SK-N-SH (cell line): Measurements from ENCODE around the gene SLC39A3. TPM values are rescaled to one million over a fixed set of nuclear protein-coding genes. Genes with fewer than 3 reads are reported as not detected.

ENCODE experiments used
- CTCF ChIA-PET: fragments of 300-600, 350-600 bp; formaldehyde crosslinking; extraction: SDS; loops from one replicate; lab custom pipeline; 2021; lab: Yijun Ruan, JAX
- POLR2A ChIA-PET: fragments of 350-600 bp; sonication (Branson Sonifier 250); formaldehyde crosslinking; extraction: SDS; loops from one replicate; lab custom pipeline; 2020; ENCODE audit warnings: antibody characterized with exemption, inconsistent platforms; lab: Yijun Ruan, JAX
- DNase-seq: peaks from one replicate; pipeline ENCODE4 v3.0.0; 2012
- H2AFZ ChIP-seq: fragments of 200-600 bp; sonication (generic); 2 replicates; pipeline ENCODE4 v1.8.1; 2016; ENCODE audit warnings: antibody characterized with exemption, mild to moderate bottlenecking, low read depth
- H3F3A ChIP-seq: fragments of 200-600 bp; sonication (generic); replicated peaks from 2 replicates; pipeline ENCODE3; 2016; ENCODE audit warnings: antibody characterized with exemption, mild to moderate bottlenecking; ENCODE audit not compliant: insufficient read depth
- H3K27ac ChIP-seq, 2 experiments: fragments of 200-500 bp in 1 of 2; fragments of 200-600 bp in 1 of 2; sonication (Bioruptor generic) in 1 of 2; sonication (generic), shearing (Covaris generic) in 1 of 2; 2 replicates each; pipeline versions ENCODE4 v1.5.1 to v1.6.1; 2014 to 2016; ENCODE audit warnings: low read depth in 2 of 2, inconsistent platforms in 1 of 2, low read length in 1 of 2, mild to moderate bottlenecking in 1 of 2, mixed read lengths in 1 of 2
- H3K27me3 ChIP-seq: fragments of 200-600 bp; sonication (generic), shearing (Covaris generic); 2 replicates; pipeline ENCODE4 v1.6.1; 2016; ENCODE audit warnings: mixed run types; ENCODE audit not compliant: insufficient read depth
- H3K36me3 ChIP-seq, 2 experiments: fragments of 200-500 bp in 1 of 2; fragments of 200-600 bp in 1 of 2; sonication (Bioruptor generic) in 1 of 2; sonication (generic) in 1 of 2; replicated peaks in 1 of 2; 2 replicates each; pipeline versions ENCODE3 to v1.5.1; 2014 to 2016; ENCODE audit warnings: low read length in 1 of 2, mild to moderate bottlenecking in 1 of 2; ENCODE audit not compliant: insufficient read depth in 2 of 2, control insufficient read depth in 1 of 2
- H3K4me1 ChIP-seq, 2 experiments: fragments of 200-500 bp in 1 of 2; fragments of 200-600 bp in 1 of 2; sonication (Bioruptor generic) in 1 of 2; sonication (generic), shearing (Covaris generic) in 1 of 2; 2 replicates each; pipeline versions ENCODE4 v1.5.1 to v1.6.1; 2014 to 2016; ENCODE audit warnings: low read depth in 1 of 2, low read length in 1 of 2, mixed run types in 1 of 2; ENCODE audit not compliant: insufficient read depth in 2 of 2, control insufficient read depth in 1 of 2
- H3K4me2 ChIP-seq: fragments of 200-600 bp; sonication (generic), shearing (Covaris generic); 2 replicates; pipeline ENCODE4 v1.6.1; 2017; ENCODE audit warnings: mixed run types
- H3K4me3 ChIP-seq, 2 experiments: fragments of 200-500 bp in 1 of 2; fragments of 200-600 bp in 1 of 2; sonication (Bioruptor generic) in 1 of 2; sonication (generic), shearing (Covaris generic) in 1 of 2; 2 replicates each; pipeline versions ENCODE4 v1.5.1 to v1.8.1; 2014 to 2016; ENCODE audit warnings: low read depth in 2 of 2, inconsistent platforms in 1 of 2, low read length in 1 of 2, mild to moderate bottlenecking in 1 of 2, mixed read lengths in 1 of 2, moderate library complexity in 1 of 2
- H3K79me2 ChIP-seq: fragments of 200-600 bp; sonication (generic); 2 replicates; pipeline ENCODE4 v1.8.1; 2017; ENCODE audit warnings: mild to moderate bottlenecking; ENCODE audit not compliant: insufficient read depth
- H3K9ac ChIP-seq: fragments of 200-600 bp; sonication (generic); 2 replicates; pipeline ENCODE4 v1.6.1; 2017; ENCODE audit warnings: mixed run types
- H3K9me2 ChIP-seq: fragments of 200-600 bp; sonication (generic); 2 replicates; pipeline ENCODE4 v1.6.1; 2017; ENCODE audit warnings: mixed run types
- H3K9me3 ChIP-seq: fragments of 200-600 bp; sonication (generic); 2 replicates; pipeline ENCODE4 v1.6.1; 2017; ENCODE audit warnings: mixed run types, mild to moderate bottlenecking, moderate library complexity
- H4K20me1 ChIP-seq: fragments of 200-600 bp; sonication (generic); 2 replicates; pipeline ENCODE4 v1.6.1; 2017; ENCODE audit warnings: mild to moderate bottlenecking, mixed run types; ENCODE audit not compliant: insufficient read depth
- CHD2 ChIP-seq: fragments of 150-350 bp; IDR thresholded peaks from 2 replicates; pipeline ENCODE4 v1.6.1; 2018; ENCODE audit warnings: low read length; ENCODE audit not compliant: partially characterized antibody
- ELF1 ChIP-seq: IDR thresholded peaks from 2 replicates; pipeline ENCODE4 v1.4.0; 2012
- EP300 ChIP-seq, 2 experiments: IDR thresholded peaks; 2 replicates each; pipeline versions ENCODE4 v1.4.0 to v1.6.1; 2012; ENCODE audit warnings: borderline replicate concordance in 1 of 2, low read depth in 1 of 2, low read length in 1 of 2
- FOXJ3 ChIP-seq: sonication (generic); formaldehyde crosslinking; IDR thresholded peaks from 2 replicates; pipeline ENCODE4 v1.5.1; 2020; ENCODE audit warnings: mild to moderate bottlenecking, missing genetic modification reagents
- GABPA ChIP-seq: IDR thresholded peaks from 2 replicates; pipeline ENCODE4 v1.4.0; 2012; ENCODE audit warnings: low read depth, mild to moderate bottlenecking
- GATA2 ChIP-seq: sonication (generic); formaldehyde crosslinking; IDR thresholded peaks from 2 replicates; pipeline ENCODE4 v1.5.0; 2020; ENCODE audit warnings: mild to moderate bottlenecking, missing genetic modification reagents
- IRF3 ChIP-seq: fragments of 150-350 bp; IDR thresholded peaks from 2 replicates; pipeline ENCODE4 v1.6.1; 2016; ENCODE audit warnings: mild to moderate bottlenecking, low read depth, low read length
- JUND ChIP-seq: IDR thresholded peaks from 2 replicates; pipeline ENCODE4 v1.4.0; 2012
- MEF2A ChIP-seq: IDR thresholded peaks from 2 replicates; pipeline ENCODE4 v1.4.0; 2012; ENCODE audit warnings: low read depth, borderline replicate concordance
- SMC3 ChIP-seq: IDR thresholded peaks from 2 replicates; pipeline ENCODE4 v1.6.1; 2012; ENCODE audit warnings: low read depth, low read length, improper control_type of control experiment
- TAF1 ChIP-seq: IDR thresholded peaks from 2 replicates; pipeline ENCODE4 v1.6.1; 2012; ENCODE audit warnings: low read depth, mild to moderate bottlenecking, low read length, moderate library complexity, borderline replicate concordance
- TCF12 ChIP-seq: IDR thresholded peaks from 2 replicates; pipeline ENCODE4 v1.4.0; 2012
- USF1 ChIP-seq: IDR thresholded peaks from 2 replicates; pipeline ENCODE4 v1.4.0; 2012; ENCODE audit warnings: low read depth, borderline replicate concordance
- USF2 ChIP-seq: fragments of 150-350 bp; IDR thresholded peaks from 2 replicates; pipeline ENCODE4 v1.6.1; 2017; ENCODE audit warnings: antibody characterized with exemption, low read length, low read depth, borderline replicate concordance
- YY1 ChIP-seq: IDR thresholded peaks from 2 replicates; pipeline ENCODE4 v1.4.0; 2012; ENCODE audit warnings: low read depth, mild to moderate bottlenecking
- WGBS: methylation state at CpG from one replicate; pipeline ENCODE4 v1.1.6; 2017; ENCODE audit warnings: low lambda C conversion rate; 5-methylcytosine and 5-hydroxymethylcytosine counted together
- polyA plus RNA-seq, 3 experiments: library from polyadenylated mRNA; depleted of rRNA; stranded (reverse); fragments of >200 nt; gene quantifications; 2 replicates each; pipeline ENCODE4 v1.2.3, GENCODE V29; 2012
- TF ChIP-seq, protein P1 (sequence below): IDR thresholded peaks from 2 replicates; pipeline ENCODE4 v1.6.1; 2012; ENCODE audit warnings: mild to moderate bottlenecking, low read depth, low read length, moderate library complexity

The SLC39A3 gene
- polyA plus RNA-seq, 1 of the 3 experiments (the other 2 are of a cell fraction), result 45.2 TPM

DNA sequence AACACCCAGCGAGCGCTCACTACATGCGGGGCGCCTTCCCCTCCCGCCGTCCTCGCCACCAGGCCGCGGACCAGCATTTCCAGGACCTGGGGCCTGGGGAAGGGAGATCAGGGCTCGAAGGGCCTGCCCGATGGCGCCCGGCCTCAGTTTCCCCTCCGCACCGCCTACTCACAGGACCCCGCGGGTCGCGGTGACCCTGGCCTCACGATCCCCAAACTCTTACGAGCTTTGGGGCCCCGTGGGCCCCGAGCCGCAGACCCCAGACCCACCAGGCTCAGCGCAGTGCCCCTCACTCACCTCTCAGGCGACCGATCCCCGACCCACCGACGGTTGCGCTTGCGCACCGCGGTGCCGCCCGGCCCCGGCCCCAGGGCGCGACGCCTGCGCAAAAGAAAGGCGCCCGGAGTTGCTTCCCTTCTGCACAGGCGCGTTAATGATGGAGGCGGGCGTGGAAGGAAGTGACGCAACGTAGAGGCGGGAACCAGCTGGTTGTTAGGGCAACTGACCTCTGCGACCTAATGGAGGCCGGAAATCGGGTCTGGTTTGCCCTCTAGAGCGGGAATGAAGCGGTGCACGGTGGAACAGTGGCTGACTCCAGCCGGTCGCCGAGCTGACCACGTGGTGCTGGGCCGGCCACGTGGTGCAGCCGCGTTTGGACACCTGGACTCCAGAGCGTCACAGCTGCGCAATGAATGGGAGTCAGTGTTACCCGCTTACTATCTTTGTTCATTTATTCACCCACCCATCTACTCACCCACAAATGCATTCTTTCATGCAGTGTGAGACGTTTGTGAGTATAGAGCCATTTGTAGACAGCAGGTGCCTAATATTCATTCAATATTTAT is 43.3 kb upstream of the SLC39A3 start, which contains the start of gene SGTA (continued):
- TF ChIP-seq USF2, result peak; percentile 94
- TF ChIP-seq, protein P1, sequence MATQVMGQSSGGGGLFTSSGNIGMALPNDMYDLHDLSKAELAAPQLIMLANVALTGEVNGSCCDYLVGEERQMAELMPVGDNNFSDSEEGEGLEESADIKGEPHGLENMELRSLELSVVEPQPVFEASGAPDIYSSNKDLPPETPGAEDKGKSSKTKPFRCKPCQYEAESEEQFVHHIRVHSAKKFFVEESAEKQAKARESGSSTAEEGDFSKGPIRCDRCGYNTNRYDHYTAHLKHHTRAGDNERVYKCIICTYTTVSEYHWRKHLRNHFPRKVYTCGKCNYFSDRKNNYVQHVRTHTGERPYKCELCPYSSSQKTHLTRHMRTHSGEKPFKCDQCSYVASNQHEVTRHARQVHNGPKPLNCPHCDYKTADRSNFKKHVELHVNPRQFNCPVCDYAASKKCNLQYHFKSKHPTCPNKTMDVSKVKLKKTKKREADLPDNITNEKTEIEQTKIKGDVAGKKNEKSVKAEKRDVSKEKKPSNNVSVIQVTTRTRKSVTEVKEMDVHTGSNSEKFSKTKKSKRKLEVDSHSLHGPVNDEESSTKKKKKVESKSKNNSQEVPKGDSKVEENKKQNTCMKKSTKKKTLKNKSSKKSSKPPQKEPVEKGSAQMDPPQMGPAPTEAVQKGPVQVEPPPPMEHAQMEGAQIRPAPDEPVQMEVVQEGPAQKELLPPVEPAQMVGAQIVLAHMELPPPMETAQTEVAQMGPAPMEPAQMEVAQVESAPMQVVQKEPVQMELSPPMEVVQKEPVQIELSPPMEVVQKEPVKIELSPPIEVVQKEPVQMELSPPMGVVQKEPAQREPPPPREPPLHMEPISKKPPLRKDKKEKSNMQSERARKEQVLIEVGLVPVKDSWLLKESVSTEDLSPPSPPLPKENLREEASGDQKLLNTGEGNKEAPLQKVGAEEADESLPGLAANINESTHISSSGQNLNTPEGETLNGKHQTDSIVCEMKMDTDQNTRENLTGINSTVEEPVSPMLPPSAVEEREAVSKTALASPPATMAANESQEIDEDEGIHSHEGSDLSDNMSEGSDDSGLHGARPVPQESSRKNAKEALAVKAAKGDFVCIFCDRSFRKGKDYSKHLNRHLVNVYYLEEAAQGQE, result peak; percentile 60; the same call in 1 of the 2 replicates
- peak; percentile 95 for TF ChIP-seq USF1
- no peak for TF ChIP-seq MEF2A
- no peak for TF ChIP-seq JUND
- peak; percentile 87 for TF ChIP-seq YY1
- no peak for TF ChIP-seq SMC3
- TF ChIP-seq ELF1, result no peak

GRCh38 chr19:2782329-2782935 is 42.6 kb upstream of the SLC39A3 start:
- Histone ChIP-seq H3K9me3 (no peaks in the 10 kb centered on the region), H3K9me2 (no peaks in the 10 kb centered on the region), H3K27ac (peak overlapping the region; percentile 69 to 75; a peak in 3 of 4 replicates), H3K27me3 (no peaks in the 10 kb centered on the region), H4K20me1 (peaks cover 45% of the 10 kb centered on the region), H3K9ac (peak overlapping the region; percentile 96), H3F3A (peaks cover 12% of the 10 kb centered on the region), H3K4me1 (peaks cover 4 to 25% of the 10 kb centered on the region in 2 experiments; a peak in 2 of 4 replicates), H3K79me2 (peaks cover 77% of the 10 kb centered on the region), H2AFZ (peak overlapping the region; percentile 87; the same call in 1 of the 2 replicates), H3K4me2 (peak overlapping the region; percentile 98), H3K4me3 (peak overlapping the region; percentile 93 to 99), H3K36me3 (peaks cover 0 to 2% of the 10 kb centered on the region in 2 experiments)
- ChIA-PET POLR2A (interaction anchor here (0.8 to 1.1 kb wide), 3 partner anchors 17 to 356 kb away, joined by 3 read pairs; no protein-coding TSS in a partner anchor), CTCF (interaction anchor here (1.4 to 4.2 kb wide), 3 partner anchors 33 to 134 kb away, joined by 5 to 19 read pairs (median 12); no protein-coding TSS in a partner anchor)
- DNase-seq, result no peak
- WGBS, result 0% methylated on average over 9 of the region's 24 CpGs
- TF ChIP-seq GATA2 (CRISPR knock-in tag) (no peak), CHD2 (no peak), MEF2A (no peak), TCF12 (no peak), EP300 (IDR thresholded peaks at IDR 0.05; ENCODE audit: borderline replicate concordance in 1 of 2, low read depth in 1 of 2, low read length in 1 of 2) (no peak), FOXJ3 (CRISPR knock-in tag) (no peak), USF2 (no peak), USF1 (no peak), TAF1 (no peak), IRF3 (no peak), GABPA (no peak)
